ENCODE data around the gene ZBTB38.

The ZBTB38 gene

DNA sequence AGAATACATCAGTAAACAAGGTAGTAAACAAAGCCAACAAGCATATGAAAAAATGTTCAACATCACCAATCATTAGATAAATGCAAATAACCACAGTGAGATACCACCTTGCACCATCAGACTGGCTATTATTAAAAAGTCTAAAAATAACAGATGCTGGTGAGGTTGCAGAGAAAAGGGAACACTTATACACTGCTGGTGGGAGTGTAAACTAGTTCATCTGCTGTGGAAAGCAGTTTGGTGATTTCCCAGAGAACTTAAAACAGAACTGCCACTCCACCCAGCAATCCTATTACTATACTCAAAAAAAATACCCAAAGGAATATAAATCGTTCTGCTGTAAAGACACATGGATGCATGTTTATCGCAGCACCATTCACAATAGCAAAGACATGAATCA is 30.3 kb upstream of the ZBTB38 start:
- no peak for DNase-seq

DNA sequence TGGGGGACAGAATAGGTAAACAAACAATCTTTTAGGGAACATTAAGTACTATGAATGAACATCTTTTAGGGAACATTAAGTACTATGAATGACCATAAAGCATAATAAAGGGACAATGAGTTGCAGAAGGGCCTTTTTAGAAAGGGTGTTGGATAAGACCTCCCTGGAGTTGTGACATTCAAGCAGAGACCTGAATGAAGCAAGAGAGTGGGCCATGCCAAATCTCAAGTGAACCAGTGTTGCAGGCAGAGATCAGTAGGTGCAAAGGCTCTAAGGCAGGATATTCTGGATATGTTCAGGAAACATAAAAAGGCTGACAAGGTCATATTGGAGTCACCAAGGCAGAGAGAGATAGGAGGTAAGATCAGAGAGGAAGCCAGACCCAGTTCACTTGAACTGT is 29.4 kb upstream of the ZBTB38 start:
- no peak for DNase-seq

DNA sequence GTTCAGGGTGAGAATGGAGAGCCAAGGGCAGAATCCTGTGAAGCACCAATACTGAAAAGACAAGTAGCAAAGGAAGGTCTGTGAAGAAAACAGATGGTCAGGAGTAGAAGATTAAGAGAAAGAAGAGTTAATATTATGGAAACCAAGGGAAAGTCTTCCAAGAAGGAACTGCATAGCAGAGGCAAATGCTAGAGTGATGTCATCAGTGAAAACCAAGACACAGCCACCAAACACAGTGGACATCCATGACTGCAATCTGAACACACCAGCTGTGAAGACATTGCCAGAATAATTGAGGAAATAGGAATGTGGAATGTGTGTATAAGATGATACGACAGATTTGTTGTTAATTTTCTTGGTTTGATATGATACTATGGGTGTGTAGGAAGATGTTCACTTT is 26.8 kb upstream of the ZBTB38 start:
- no peak for DNase-seq

DNA sequence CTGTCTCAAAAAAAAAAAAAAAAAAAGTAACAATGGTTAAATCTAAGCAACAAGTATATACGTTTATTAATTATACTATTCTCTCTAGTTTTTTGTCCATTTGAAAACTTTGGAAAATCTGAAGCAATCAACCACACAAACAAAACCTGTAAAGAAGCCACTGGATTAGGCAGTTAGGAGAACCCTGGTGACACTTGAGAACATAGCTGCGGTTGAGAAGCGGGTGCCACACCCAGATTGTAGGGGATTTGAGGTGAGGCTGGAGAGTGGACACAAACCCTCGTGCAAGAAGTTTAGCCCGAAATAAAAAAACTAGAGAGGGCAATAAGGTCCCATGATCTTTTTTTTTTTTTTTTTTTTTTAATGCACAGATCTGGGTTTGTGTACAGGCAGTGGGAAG is 25.9 kb upstream of the ZBTB38 start:
- DNase-seq = no peak

DNA sequence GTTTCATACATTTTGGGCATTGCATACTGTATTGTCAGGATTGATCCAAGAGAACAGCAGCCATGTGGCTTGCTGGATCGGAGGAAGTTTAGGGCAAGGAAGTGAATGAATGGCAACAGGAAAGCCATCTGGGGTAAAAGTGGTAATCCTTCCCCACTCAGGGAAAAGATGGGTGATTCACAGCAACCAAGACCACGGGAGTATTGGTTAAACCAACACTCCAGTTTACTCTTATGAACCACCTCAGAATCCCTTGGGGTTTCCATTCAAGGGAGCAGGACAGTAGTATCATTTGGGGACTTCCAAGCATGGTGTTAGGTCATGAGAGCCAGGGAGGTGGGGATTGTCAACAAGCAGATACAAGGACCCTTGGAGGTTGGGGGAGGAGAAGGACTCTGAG is 25.2 kb upstream of the ZBTB38 start:
- no peak for DNase-seq

DNA sequence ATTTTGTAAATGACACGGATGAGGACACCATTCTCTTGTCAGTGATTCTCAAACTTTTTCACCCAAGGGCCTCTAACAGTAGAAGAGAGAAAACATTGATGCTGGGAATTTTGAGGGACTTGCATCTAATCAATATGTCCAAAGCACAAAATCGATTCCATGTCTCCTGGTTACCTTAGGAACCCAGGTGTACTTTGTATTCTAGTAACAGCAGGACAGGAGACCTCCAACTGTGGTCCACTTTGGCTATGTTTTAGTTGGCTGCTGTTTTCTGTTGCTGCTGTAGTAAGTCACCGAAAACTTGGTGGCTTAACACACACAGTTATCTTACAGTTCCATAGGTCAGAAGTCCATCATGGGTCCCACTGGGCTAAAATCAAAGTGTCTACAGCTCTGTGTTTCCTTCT is 24.4 kb upstream of the ZBTB38 start:
- DNase-seq = no peak

DNA sequence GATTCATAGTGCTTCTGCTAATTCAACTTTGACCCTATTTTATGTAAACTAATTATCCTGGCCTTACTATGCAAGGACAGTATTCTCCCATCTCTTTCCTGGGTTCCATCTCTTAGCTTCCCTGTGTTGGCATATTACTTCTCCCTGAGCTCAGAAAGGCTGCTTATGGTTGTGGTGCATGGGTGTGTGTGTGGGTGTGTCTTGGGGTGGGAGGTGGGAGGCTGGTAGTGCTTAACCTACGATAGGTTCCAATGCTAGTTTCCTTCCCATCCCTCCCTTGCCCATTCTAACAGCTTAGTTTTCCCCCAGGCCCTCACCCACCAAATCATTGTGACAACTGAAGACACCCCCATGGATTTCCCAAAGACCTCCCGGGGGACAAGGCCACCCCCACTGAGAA is 22.8 kb upstream of the ZBTB38 start:
- no peak for DNase-seq

DNA sequence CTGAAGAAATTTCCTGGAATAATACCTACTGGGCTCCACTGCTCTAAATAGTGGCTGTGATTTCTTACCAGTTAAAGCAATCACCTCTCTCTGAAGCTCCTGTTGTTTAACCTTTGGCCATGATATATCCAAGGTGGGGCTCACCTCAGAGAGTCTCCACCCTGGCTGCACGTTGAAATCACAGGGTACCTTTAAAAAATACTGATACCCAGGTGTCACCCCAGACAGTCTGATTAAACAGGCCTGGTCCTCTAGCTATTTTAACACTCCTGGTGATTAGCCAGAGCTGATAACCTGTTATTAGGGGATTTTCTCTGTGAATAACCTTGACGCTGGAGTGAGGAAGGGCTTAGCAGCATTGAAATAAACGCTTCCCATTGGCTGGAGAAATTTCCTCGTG is 22.3 kb upstream of the ZBTB38 start:
- no peak for DNase-seq

DNA sequence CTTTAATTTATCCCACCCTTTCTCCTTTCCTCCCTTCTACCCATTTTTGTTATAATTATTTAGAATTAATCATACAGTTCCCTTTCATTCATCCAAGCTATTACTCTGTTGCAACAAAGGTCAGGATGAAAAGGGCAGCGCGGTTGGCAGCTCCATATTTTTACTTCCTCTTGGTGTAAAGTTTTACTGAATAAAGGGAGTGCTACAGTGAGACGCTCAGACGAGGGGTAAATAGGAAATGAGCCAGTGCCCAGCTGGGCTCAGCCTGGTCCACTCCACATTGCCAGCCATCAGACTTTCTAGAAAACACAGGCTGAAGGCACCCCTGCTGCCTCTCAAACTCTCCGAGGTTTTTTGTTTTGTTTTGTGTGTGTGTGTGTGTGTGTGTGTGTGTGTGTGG is 21.9 kb upstream of the ZBTB38 start:
- no peak for DNase-seq

DNA sequence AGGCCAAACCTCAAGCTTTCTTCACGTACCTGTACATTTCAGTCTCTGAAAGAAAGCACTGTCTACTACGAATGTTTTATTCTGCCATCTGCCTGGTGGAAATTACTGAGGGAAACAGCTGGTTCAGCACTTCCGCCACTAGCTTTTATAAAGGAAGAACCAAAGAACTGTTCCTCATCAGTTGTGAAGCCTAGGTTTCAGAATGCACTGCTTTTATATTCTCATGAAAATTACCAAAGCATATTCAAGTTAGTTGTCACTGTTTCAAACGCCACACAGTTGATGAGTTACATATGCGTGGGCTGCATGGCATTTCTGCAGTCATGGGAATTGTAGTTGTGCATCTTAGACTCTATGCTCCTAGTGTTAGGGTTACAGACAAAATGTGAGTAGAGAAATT is 21.5 kb upstream of the ZBTB38 start:
- DNase-seq = no peak

DNA sequence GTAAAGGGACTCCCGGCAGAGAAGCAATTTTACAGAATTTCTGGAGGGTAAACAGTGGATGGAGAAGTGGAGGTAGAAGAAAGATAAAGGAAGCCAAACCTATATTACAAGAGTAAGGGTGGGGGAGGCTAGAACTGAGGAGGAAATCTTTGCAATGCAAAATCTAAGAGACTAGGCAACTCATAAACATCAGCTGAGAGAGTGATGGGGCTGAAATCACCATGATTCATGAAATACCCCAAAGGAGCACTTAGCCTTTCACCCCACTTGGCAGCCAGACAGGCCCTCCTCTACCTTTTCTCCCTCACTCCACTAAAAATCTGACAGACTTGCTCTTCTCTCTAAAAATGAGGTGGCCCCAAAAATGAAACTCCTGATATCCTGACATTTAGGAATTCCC is 19.5 kb upstream of the ZBTB38 start:
- DNase-seq = no peak

DNA sequence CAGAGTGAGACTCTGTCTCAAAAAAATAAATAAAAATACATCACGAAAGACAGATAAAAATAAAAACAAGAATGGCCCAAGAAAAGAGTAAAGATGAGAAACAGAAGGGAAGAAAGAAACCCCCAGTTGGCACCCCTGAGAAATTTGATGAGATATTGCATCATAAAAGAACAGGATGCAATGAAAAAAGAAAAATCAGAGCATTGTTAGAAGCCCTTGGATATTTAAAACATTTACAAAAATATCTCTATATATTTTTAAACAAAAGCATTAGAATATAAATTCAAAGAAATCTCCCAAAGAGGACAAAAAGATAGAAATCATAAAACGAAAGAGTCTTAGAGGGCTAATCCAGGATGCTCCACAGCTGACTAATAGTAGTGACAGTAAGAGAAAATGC is 18.6 kb upstream of the ZBTB38 start:
- no peak for DNase-seq

DNA sequence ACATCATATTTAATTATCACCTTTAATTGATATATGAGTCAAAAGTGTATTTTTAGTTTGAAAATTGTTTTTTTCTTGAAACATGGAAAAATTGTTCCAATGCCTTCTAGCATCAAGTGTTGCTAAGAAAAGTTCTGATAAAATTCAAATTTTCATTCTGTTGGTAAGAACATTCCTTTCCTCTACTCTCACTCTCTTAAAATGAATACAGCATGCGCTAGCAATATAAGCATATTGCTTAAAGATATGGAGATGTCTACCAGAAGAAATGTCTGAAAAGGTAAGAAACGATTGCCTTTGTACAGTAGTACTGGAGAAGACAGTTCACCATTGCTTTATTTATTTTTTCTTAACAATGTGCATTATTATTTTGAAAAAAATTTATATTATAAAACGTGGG is 17.6 kb upstream of the ZBTB38 start:
- no peak for DNase-seq

DNA sequence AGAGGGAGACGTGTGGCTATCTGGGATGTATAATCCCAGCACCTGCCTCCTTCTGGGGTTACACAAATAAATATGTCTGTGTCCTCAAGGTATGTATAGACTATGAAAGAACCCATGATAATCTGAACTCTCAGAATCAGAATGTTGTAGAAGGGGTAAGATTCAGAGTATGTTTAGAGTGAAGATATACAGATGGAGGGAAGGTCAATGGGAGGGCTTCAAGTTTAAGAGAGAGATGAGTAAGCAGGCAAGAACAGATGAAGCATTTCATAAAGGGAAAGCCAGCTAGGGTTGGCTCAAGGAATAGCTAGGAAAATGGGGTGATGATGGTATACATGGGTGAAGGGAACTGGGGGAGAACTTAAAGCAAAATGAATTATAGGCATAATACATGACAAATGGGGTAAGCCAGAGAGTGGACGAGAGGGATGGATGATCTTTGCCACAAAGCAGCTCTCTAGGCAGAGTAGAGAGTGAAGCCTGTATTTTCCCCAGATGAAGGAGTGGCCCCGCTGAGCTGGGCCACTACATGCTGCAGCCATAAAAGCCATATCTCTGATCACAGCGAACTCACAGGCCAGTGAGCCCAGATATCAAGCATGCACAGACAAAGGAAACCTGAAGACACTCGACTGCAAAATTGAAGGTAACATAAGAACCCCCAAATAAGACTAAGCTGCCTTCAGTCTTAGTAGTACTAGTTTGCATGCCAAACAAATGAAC is 15.9 kb upstream of the ZBTB38 start:
- no peak for DNase-seq

DNA sequence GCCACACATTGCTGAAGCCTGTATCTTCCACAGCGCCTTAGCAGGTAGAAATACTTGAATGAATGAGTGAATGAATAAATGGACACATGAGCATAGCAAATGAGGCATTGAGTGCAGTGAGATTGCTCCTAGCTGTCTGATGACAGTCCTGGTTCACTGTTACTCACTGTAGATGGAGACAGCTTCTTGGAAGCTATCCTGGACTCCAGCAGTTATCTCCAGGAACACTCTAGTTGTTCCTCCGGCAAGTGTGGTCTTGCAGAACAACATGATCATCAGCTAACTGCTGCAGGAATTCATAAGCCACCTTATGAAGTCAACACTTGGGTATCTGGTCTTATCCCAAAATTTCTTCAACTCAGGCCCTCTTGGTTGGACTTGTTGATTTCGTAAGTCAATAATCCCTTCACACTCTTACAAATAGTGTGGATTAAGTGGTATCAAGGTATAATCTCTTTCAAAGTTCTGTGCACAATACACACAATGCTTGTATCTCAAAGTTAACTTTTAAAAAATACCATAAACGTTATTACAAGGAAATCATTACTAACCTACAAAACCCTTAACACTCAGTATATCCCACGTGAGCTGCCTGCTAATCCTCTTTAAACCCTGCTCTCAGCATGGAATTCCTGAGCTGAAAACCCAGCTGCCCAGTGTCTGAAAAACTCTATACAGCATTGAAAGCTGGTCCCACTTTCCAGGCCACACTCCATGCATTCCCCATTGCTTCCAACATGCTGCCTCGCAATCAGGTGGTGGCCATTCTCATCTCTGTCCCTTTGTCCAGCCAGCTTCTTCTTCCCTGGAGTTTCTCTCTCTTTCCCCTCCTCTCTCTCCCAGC is 14.4 kb upstream of the ZBTB38 start:
- no peak for DNase-seq

DNA sequence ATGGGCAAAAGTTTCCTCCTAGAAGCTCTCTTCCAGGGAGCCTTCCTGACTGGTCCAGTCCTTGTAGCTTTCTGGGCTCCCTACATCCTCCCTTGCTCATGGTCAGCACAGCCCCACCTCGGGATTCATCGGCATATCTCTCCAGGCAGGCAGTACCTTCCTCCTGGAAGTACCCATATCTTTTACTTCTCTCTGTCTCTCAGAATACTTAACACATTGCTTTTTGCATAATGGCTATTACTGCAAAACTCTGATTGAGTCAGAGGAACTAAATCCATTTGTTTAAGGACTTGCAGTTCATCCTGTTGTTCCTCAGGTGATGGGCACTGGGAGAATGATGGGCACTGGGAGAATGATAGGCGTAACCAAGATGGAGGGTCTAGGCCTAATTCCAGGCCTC is 13.8 kb upstream of the ZBTB38 start:
- no peak for DNase-seq

DNA sequence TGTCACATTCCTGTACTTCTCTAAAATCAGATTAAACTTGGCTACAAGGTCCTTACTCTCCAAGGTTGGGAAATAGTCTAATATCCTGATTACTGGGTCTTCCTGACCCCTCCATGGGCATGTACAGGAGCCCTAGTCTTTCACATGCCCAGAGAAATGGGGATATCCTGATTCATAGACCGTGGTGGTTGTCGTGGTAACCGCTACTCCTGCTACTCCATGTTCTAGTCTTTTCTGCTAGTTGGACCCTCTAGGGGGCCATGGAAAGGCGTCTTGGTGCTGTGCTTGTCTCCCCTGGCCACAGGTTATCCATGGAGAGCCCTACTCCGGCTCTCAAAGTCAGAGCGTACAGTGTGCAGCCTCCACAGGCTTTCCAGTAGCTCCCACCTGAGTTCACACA is 13.1 kb upstream of the ZBTB38 start:
- no peak for DNase-seq

DNA sequence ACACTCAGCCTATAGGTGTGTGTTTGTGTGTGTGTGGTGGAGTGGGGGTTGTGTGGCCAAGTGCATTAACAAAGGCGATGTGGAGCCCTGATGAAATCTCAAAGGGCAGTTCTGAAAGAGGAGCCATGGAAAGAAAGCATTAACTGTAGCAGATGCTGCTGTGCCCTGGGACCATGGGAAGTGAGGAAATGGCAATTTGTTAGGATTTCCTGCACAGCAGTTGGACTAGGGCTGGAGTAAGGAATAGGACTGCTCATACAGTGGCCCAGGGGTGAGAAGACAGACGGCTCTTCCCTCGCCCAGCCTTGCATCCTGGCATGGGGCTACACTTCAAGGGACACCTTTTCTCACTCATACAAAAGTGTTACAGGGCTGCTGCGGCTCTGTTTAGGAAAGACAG is 12.3 kb upstream of the ZBTB38 start:
- no peak for DNase-seq

DNA sequence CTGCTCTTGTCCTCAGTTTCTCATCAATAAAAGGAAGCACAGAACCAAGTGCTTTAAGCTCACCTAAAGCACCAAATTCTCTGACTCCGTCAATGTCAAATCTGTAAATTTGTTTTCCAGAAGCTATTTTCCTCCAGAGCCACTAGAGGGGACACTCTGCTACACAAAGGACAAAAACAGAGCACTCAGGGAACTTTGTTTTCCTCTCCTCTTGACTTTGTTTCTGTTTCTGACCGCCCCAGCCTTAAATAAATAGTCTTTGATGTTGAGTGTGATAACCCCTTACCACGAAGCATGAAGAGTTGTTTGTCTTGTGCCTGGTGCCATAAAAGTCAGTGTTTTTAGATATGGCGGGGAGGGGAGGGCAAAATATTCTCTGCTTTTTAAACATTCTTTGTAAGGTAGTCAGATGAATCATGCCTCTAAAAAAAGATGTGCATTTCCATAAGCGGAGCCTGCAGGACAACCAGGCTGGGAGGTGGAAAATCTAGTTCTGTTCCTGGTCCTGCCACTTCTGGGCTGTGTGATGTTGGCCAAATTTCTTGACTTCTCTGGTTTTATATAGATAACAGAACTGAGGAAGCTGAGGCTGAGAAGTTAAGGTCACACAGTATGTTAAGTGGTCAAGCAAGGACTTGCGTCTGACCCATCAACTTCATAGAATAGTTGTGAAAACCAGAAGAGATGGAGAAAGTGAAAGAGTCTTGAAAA is 7.3 kb upstream of the ZBTB38 start:
- no peak for DNase-seq

DNA sequence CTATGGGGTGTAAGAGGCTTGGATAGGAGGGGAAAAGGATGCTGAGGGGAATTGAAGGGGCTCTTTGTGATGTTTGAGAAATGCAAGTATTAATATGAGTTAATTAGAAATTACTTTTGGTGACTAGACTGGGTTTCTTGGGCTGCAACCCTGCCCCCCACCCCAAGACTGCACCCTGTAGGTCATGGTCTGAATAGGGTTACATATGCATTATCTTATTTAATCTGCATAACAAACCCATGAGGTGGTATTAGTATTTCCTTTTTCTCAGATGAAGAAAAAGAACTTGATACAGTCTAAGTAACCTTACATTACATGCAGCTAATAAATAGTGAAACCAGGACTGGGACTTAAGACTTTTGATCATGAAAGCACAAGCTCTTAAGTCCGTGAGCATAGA is 5.6 kb upstream of the ZBTB38 start:
- DNase-seq = no peak

DNA sequence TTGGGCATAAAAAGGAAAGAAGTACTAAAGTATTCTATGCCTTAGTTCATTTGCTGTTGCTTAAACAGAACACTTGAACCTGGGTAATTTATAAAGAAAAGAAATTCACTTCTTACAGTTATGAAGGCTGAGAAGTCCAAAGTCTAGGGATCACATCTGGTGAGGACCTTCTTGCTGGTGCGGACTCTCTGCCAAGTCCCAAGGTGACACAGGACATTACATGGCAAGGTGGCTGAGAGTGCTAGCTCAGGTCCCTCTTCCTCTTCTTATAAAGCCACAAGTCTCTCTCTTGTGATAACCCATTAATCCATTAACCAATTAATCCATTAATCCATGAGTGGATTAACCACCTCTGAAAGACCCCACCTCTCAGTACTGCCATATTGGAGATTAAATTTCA is 3.1 kb upstream of the ZBTB38 start:
- DNase-seq = no peak

DNA sequence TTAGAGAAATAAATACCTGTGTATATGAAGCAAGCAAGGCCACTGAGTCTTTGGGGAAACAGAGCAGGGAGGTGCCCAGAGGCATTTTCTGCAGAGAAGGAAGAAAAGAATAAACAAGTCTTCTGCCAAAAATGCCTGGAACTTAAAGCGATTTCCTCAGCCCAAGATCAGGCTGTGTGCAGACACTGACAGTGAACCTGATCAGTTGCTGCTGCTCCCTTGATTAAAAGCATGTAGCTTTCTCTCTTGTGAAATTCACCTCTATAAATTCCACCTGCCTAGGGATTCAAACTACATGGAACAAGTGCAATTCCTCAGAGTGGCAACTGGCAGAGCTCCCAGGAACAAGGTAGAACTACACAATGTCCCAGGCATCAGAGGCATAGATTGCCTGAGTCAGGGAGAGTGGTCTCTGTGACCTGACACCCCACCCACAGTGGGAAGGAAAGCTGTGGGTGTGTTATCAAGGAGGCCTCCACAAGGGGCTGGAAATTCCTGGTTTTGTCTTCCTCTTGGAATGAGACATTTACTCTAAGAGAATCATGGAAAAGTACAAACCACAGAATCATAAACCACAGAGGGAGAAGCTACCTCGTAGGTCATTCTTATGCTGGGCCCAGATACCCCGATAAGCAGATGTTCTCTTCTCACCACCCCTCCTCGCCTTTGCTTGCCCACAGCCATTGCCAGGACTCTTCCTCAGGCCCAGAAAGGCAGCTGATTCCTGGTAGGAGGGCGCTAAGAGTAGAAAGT is 1.8 kb upstream of the ZBTB38 start:
- DNase-seq = no peak

DNA sequence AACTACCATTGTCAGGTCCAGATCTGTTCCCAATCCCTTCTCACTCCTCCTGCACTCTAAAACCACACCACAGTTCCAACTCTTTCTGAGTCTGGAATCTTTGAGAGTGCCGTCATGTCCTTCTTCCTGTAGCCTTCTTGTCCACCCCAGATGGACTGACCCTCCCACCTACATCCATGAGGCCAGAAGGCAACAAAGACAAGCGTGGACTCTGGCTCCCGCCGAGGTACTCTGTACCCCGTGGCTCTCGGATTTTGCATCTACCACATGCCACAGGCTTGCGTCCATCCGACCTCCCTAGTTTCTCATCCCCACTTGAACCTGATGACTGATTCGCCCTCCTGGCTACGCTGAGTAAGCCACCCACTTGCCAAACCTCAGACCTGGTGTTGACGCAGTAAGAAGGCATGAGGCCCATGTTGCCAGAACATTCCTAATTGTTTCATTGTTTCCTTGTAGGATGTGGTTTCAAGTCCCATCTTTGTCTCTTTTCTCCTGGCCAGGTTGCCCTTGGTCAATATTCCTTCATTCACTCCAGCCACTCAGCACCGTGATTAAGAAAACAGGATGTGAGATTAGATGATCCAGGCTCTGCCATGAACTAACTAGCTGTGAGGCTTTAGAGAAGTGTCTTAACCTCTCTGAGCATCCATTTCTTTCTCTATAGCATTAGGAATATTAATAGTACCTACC is 1.1 kb upstream of the ZBTB38 start:
- no peak for DNase-seq
